IMR-90 (cell line): ENCODE measurements around the gene KDM4E. TPM values are rescaled to one million over a fixed set of nuclear protein-coding genes. Genes with fewer than 3 reads are reported as not detected.

Source experiments
- ATAC-seq: fragments of 200-7000 bp; cut with Tn5 transposase; 2 replicates; pipeline ENCODE4 v1.9.1; 2020; ENCODE audit warnings: low read depth, mild to moderate bottlenecking, moderate library complexity
- BruUV-seq: library from RNA; stranded (reverse); fragments of 400-500 nt; replicated peaks from 2 replicates; lab custom pipeline; 2021; lab: Mats Ljungman, UMichigan
- CTCF ChIA-PET: fragments of 300-600 bp; formaldehyde crosslinking; extraction: SDS; loops from one replicate; lab custom pipeline; 2021; ENCODE audit warnings: antibody characterized with exemption; lab: Yijun Ruan, JAX
- POLR2A ChIA-PET: fragments of 300-600 bp; sonication (Branson Sonifier 250); formaldehyde crosslinking; loops from one replicate; lab custom pipeline; 2022; ENCODE audit warnings: antibody characterized with exemption; ENCODE audit not compliant: unreplicated experiment; lab: Charles Lee
- DNase-seq: peaks from one replicate; pipeline ENCODE4 v3.0.0; 2013
- H2AFZ ChIP-seq: replicated peaks from 2 replicates; pipeline ENCODE3; 2013; ENCODE audit warnings: low read length, mild to moderate bottlenecking; ENCODE audit not compliant: poor library complexity
- H2AK5ac ChIP-seq: 2 replicates; pipeline ENCODE4 v1.6.1; 2013; ENCODE audit warnings: low read depth, low read length, inconsistent platforms
- H2AK9ac ChIP-seq: replicated peaks from 2 replicates; pipeline ENCODE3; 2013; ENCODE audit warnings: mild to moderate bottlenecking, low read depth, low read length, moderate library complexity; ENCODE audit not compliant: poor library complexity
- H2BK120ac ChIP-seq: 2 replicates; pipeline ENCODE4 v1.6.1; 2013; ENCODE audit warnings: low read depth, low read length, inconsistent platforms
- H2BK15ac ChIP-seq: 3 replicates; pipeline ENCODE4 v1.6.1; 2013; ENCODE audit warnings: low read depth, low read length, inconsistent platforms
- H2BK20ac ChIP-seq: 2 replicates; pipeline ENCODE4 v1.6.1; 2013; ENCODE audit warnings: low read depth, mild to moderate bottlenecking, inconsistent platforms, low read length, moderate library complexity
- H2BK5ac ChIP-seq: 2 replicates; pipeline ENCODE4 v1.6.1; 2013; ENCODE audit warnings: mild to moderate bottlenecking, low read depth, low read length, inconsistent platforms; ENCODE audit not compliant: poor library complexity, severe bottlenecking
- H3K14ac ChIP-seq: replicated peaks from 2 replicates; pipeline ENCODE4 v1.6.1; 2013; ENCODE audit warnings: low read depth, low read length, inconsistent platforms
- H3K18ac ChIP-seq: 2 replicates; pipeline ENCODE4 v1.6.1; 2013; ENCODE audit warnings: low read depth, low read length, control low read depth
- H3K23ac ChIP-seq: 2 replicates; pipeline ENCODE4 v1.6.1; 2013; ENCODE audit warnings: low read depth, low read length, inconsistent platforms
- H3K27ac ChIP-seq: 2 replicates; pipeline ENCODE4 v1.5.1; 2013; ENCODE audit warnings: mild to moderate bottlenecking, control low read depth, low read length; ENCODE audit not compliant: insufficient read depth
- H3K27me3 ChIP-seq: 2 replicates; pipeline ENCODE4 v1.6.1; 2013; ENCODE audit warnings: low read length; ENCODE audit not compliant: control insufficient read depth, insufficient read depth
- H3K36me3 ChIP-seq: 2 replicates; pipeline ENCODE4 v1.6.1; 2013; ENCODE audit warnings: low read length, mixed read lengths; ENCODE audit not compliant: control insufficient read depth, insufficient read depth
- H3K4ac ChIP-seq: 2 replicates; pipeline ENCODE4 v1.6.1; 2013; ENCODE audit warnings: low read depth, low read length, inconsistent platforms
- H3K4me1 ChIP-seq: 2 replicates; pipeline ENCODE4 v1.6.1; 2013; ENCODE audit warnings: low read length, mixed read lengths; ENCODE audit not compliant: control insufficient read depth, insufficient read depth
- H3K4me2 ChIP-seq: 2 replicates; pipeline ENCODE4 v1.6.1; 2013; ENCODE audit warnings: low read depth, mild to moderate bottlenecking, control low read depth, low read length, moderate library complexity
- H3K4me3 ChIP-seq: 2 replicates; pipeline ENCODE4 v1.5.1; 2013; ENCODE audit warnings: low read depth, mild to moderate bottlenecking, control low read depth, low read length, moderate library complexity; ENCODE audit not compliant: insufficient read depth
- H3K56ac ChIP-seq: 2 replicates; pipeline ENCODE4 v1.6.1; 2013; ENCODE audit warnings: low read length, inconsistent platforms; ENCODE audit not compliant: insufficient read depth; ENCODE audit errors: extremely low read depth
- H3K79me1 ChIP-seq, 2 experiments: 2 replicates each; pipeline ENCODE4 v1.6.1; 2013; ENCODE audit warnings: low read length in 2 of 2, inconsistent platforms in 1 of 2, low read depth in 1 of 2
- H3K9ac ChIP-seq: 2 replicates; pipeline ENCODE4 v1.6.1; 2013; ENCODE audit warnings: low read depth, low read length, control low read depth
- H3K9me1 ChIP-seq: 2 replicates; pipeline ENCODE4 v1.6.1; 2013; ENCODE audit warnings: low read length, inconsistent platforms; ENCODE audit not compliant: insufficient read depth
- H3K9me3 ChIP-seq: 2 replicates; pipeline ENCODE4 v1.6.1; 2013; ENCODE audit warnings: low read length; ENCODE audit not compliant: control insufficient read depth, insufficient read depth
- H4K20me1 ChIP-seq: 2 replicates; pipeline ENCODE4 v1.6.1; 2013; ENCODE audit warnings: low read length, inconsistent platforms; ENCODE audit not compliant: insufficient read depth
- H4K5ac ChIP-seq: 2 replicates; pipeline ENCODE4 v1.6.1; 2013; ENCODE audit warnings: mild to moderate bottlenecking, low read depth, low read length, control low read depth
- H4K8ac ChIP-seq, 2 experiments: 2 replicates each; pipeline ENCODE4 v1.6.1; 2013; ENCODE audit warnings: low read depth in 2 of 2, low read length in 2 of 2, control low read depth in 1 of 2, inconsistent platforms in 1 of 2
- H4K91ac ChIP-seq: 2 replicates; pipeline ENCODE4 v1.6.1; 2013; ENCODE audit warnings: low read depth, low read length, inconsistent platforms; ENCODE audit not compliant: insufficient read depth
- BHLHE40 ChIP-seq: fragments of 150-350 bp; IDR thresholded peaks from 2 replicates; pipeline ENCODE4 v1.6.1; 2016; ENCODE audit warnings: mild to moderate bottlenecking, low read depth, low read length
- CEBPB ChIP-seq: IDR thresholded peaks from 2 replicates; pipeline ENCODE4 v1.6.1; 2012; ENCODE audit warnings: low read depth, low read length, improper control_type of control experiment
- CHD1 ChIP-seq: IDR thresholded peaks from 2 replicates; pipeline ENCODE4 v1.6.1; 2012; ENCODE audit warnings: low read depth, low read length, improper control_type of control experiment
- CTCF ChIP-seq: conservative IDR thresholded peaks from 2 replicates; pipeline ENCODE4 v1.5.1; 2012; ENCODE audit warnings: mild to moderate bottlenecking, low read depth, low read length, improper control_type of control experiment
- ELK1 ChIP-seq: fragments of 150-350 bp; IDR thresholded peaks from 2 replicates; pipeline ENCODE4 v1.6.1; 2016; ENCODE audit warnings: low read depth, mild to moderate bottlenecking, low read length, moderate library complexity, borderline replicate concordance
- FOS ChIP-seq: fragments of 150-350 bp; IDR thresholded peaks from 2 replicates; pipeline ENCODE4 v1.6.1; 2016; ENCODE audit warnings: low read depth, low read length
- MAFK ChIP-seq: IDR thresholded peaks from 2 replicates; pipeline ENCODE4 v1.6.1; 2012; ENCODE audit warnings: low read depth, low read length, improper control_type of control experiment
- MAZ ChIP-seq: IDR thresholded peaks from 2 replicates; pipeline ENCODE4 v1.6.1; 2012; ENCODE audit warnings: low read depth, mild to moderate bottlenecking, low read length, improper control_type of control experiment, moderate library complexity, borderline replicate concordance
- MXI1 ChIP-seq: IDR thresholded peaks from 2 replicates; pipeline ENCODE4 v1.6.1; 2012; ENCODE audit warnings: low read depth, mild to moderate bottlenecking, low read length, moderate library complexity, borderline replicate concordance
- NFE2L2 ChIP-seq: fragments of 150-350 bp; IDR thresholded peaks from 2 replicates; pipeline ENCODE4 v1.6.1; 2016; ENCODE audit warnings: low read depth, mild to moderate bottlenecking, low read length
- POLR2A ChIP-seq: IDR thresholded peaks from 2 replicates; pipeline ENCODE4 v1.6.1; 2012; ENCODE audit warnings: mild to moderate bottlenecking, low read depth, low read length
- RAD21 ChIP-seq: IDR thresholded peaks from 2 replicates; pipeline ENCODE4 v1.6.1; 2012; ENCODE audit warnings: low read length, improper control_type of control experiment
- RCOR1 ChIP-seq: IDR thresholded peaks from 2 replicates; pipeline ENCODE4 v1.6.1; 2012; ENCODE audit warnings: mild to moderate bottlenecking, low read length, improper control_type of control experiment; ENCODE audit not compliant: insufficient replicate concordance
- RFX5 ChIP-seq: IDR thresholded peaks from 2 replicates; pipeline ENCODE4 v1.8.0; 2012; ENCODE audit warnings: low read depth, mild to moderate bottlenecking, low read length, moderate library complexity
- SMC3 ChIP-seq: fragments of 150-350 bp; IDR thresholded peaks from 2 replicates; pipeline ENCODE4 v1.6.1; 2016; ENCODE audit warnings: low read depth, mild to moderate bottlenecking, antibody characterized with exemption, low read length, moderate library complexity
- USF2 ChIP-seq: fragments of 150-350 bp; IDR thresholded peaks from 2 replicates; pipeline ENCODE4 v1.6.1; 2017; ENCODE audit warnings: mild to moderate bottlenecking, antibody characterized with exemption, low read length, low read depth
- WGBS, 2 experiments: methylation state at CpG; one replicate each; pipeline versions ENCODE4 v1.1.5 to v1.1.7; 2013; ENCODE audit warnings: missing lambda C conversion rate in 2 of 2; ENCODE audit not compliant: insufficient read length in 1 of 2; ENCODE audit errors: extremely low coverage in 2 of 2; 5-methylcytosine and 5-hydroxymethylcytosine counted together
- dilution Hi-C: fragments of 300-500 bp; cut with HindIII; formaldehyde crosslinking; loops from one replicate; pipeline ENCODE4 v1.14.3; 2018; ENCODE audit warnings: low sequenced_read_pairs; ENCODE audit not compliant: unreplicated experiment
- in situ Hi-C: fragments of 300-500 bp; cut with MboI; formaldehyde crosslinking; loops from 3 replicates; pipeline ENCODE4 v1.14.3; 2019; ENCODE audit warnings: low sequenced_read_pairs, inconsistent platforms, mixed read lengths
- intact Hi-C: fragments of 100-400 bp; cut with micrococcal nuclease; formaldehyde crosslinking; loops from 2 replicates; pipeline ENCODE4 v1.10.0; 2022
- polyA plus RNA-seq, 3 experiments: library from polyadenylated mRNA; depleted of rRNA; stranded (reverse); fragments of >200 nt; gene quantifications; 2 replicates each; pipeline ENCODE4 v1.2.3, GENCODE V29; 2012; ENCODE audit warnings: low replicate concordance in 1 of 3
- total RNA-seq: library from RNA; depleted of rRNA; stranded (reverse); fragments of >200 nt; gene quantifications from 2 replicates; pipeline ENCODE4 v1.2.3, GENCODE V29; 2012

Gene KDM4E
- total and polyA plus RNA-seq, 2 of the 4 experiments (the other 2 are of a cell fraction), result not detected

- no peak for TF ChIP-seq BHLHE40
- TF ChIP-seq ELK1, result no peak
- no peak for TF ChIP-seq CHD1
- TF ChIP-seq RCOR1, result no peak
- TF ChIP-seq CEBPB, result no peak
- no peak for TF ChIP-seq RFX5
- no peak for TF ChIP-seq RAD21
- TF ChIP-seq MXI1, result no peak
- TF ChIP-seq MAZ, result no peak
- TF ChIP-seq POLR2A, result no peak
- no peak for TF ChIP-seq FOS
- TF ChIP-seq SMC3, result no peak
- TF ChIP-seq NFE2L2, result no peak
- no peak for TF ChIP-seq USF2
- no peak for TF ChIP-seq CTCF
- no peak for TF ChIP-seq MAFK
- Histone ChIP-seq H3K23ac (no peak overlapping the region), H2BK15ac (no peak overlapping the region), H3K4ac (no peak overlapping the region), H4K20me1 (no peaks in the 10 kb centered on the region), H2BK5ac (no peak overlapping the region), H3K9me3 (no peaks in the 10 kb centered on the region), H2AFZ (no peak overlapping the region), H3K56ac (no peak overlapping the region), H3K4me2 (no peak overlapping the region), H3K9ac (no peak overlapping the region), H2BK120ac (no peak overlapping the region), H4K8ac (no peak overlapping the region), H3K4me1 (no peaks in the 10 kb centered on the region), H4K91ac (no peak overlapping the region), H3K18ac (no peak overlapping the region), H3K27me3 (peaks cover 6% of the 10 kb centered on the region; the same call in 1 of the 2 replicates), H2BK20ac (no peak overlapping the region), H3K27ac (no peak overlapping the region), H2AK5ac (no peak overlapping the region), H2AK9ac (no peak overlapping the region), H3K36me3 (no peaks in the 10 kb centered on the region), H3K14ac (no peak overlapping the region), H3K9me1 (no peaks in the 10 kb centered on the region), H3K79me1 (peaks cover 5 to 20% of the 10 kb centered on the region in 2 experiments; a peak in 2 of 4 replicates), H4K5ac (no peak overlapping the region), H3K4me3 (no peak overlapping the region)
- in situ Hi-C loops (loop anchor here (25.0 kb wide), 1 partner anchor 1372 kb away; no protein-coding TSS in a partner anchor), dilution Hi-C loops (no loop called here), intact Hi-C loops (loop anchor here (5.0 kb wide), 3 partner anchors 93 to 1362 kb away; partner anchors contain the start of genes CWC15 and KDM4D)
- whole genome bisulfite sequencing, 2 experiments, result no CpG with 5 or more reads among the region's 1 CpG
- CTCF ChIA-PET, result no interaction called here
- ATAC-seq (no peak), DNase-seq (no peak)
- POLR2A ChIA-PET, result no interaction called here
- BruUV-seq, result no TSS peak
Measured at GRCh38 chr11:95065336-95065735, 40.3 kb downstream of the KDM4E start.
